ENCODE results near the gene TECR.
"Not testable (repeated sequence)": the region's sequence is repeated elsewhere in the genome, so short reads cannot be mapped to it uniquely, and the experiment has no call there.

TECR gene

GRCh38 chr19:14562660-14563589 is 33.5 kb downstream of the TECR start:
- no peak for DNase-seq

GRCh38 chr19:14563590-14563926 is 34.2 kb downstream of the TECR start:
- no peak for DNase-seq

GRCh38 chr19:14563989-14564651 is 34.7 kb downstream of the TECR start:
- DNase-seq = peak; percentile 77 to 78

- not testable (repeated sequence) for DNase-seq
Measured at GRCh38 chr19:14564652-14565297, 35.4 kb downstream of the TECR start.

- DNase-seq = no peak
Measured at GRCh38 chr19:14565298-14565679, 35.9 kb downstream of the TECR start.

GRCh38 chr19:14565765-14566711 is 36.6 kb downstream of the TECR start:
- DNase-seq = no peak

GRCh38 chr19:14566712-14567077 is 37.3 kb downstream of the TECR start:
- DNase-seq = no peak

- DNase-seq = no peak
Measured at GRCh38 chr19:14567079-14567478, 37.7 kb downstream of the TECR start.

- DNase-seq = no peak
Measured at GRCh38 chr19:14570864-14571527, 41.6 kb downstream of the TECR start.

- peak; percentile 92 to 93 for DNase-seq
Measured at GRCh38 chr19:14571695-14572490, 42.5 kb downstream of the TECR start, which contains the start of gene NDUFB7. Gene NDUFB7, minus strand, starts transcription at chr19:14572066. Its CDS starts 66 bp downstream, at chr19:14572000.

- no peak for DNase-seq
Measured at GRCh38 chr19:14575428-14575980, 46.1 kb downstream of the TECR start.

- no peak for DNase-seq
Measured at GRCh38 chr19:14576363-14576762, 47.0 kb downstream of the TECR start.

GRCh38 chr19:14577264-14577663 is 47.9 kb downstream of the TECR start:
- DNase-seq = no peak

GRCh38 chr19:14577885-14578427 is 48.6 kb downstream of the TECR start:
- DNase-seq = peak in 1 of 2 experiments; percentile 38

- DNase-seq = peak; percentile 70 to 72
Measured at GRCh38 chr19:14580623-14581237, 51.3 kb downstream of the TECR start.

- no peak for DNase-seq
Measured at GRCh38 chr19:14582894-14583340, 53.5 kb downstream of the TECR start, which contains the start of gene CLEC17A. Gene CLEC17A, plus strand, starts transcription at chr19:14583084. Its CDS starts 77 bp downstream, at chr19:14583161.

- not testable (repeated sequence) for DNase-seq
Measured at GRCh38 chr19:14584372-14584771, 55.0 kb downstream of the TECR start.

GRCh38 chr19:14585187-14585586 is 55.8 kb downstream of the TECR start:
- DNase-seq = peak; percentile 56 to 63

GRCh38 chr19:14589433-14589832 is 60.0 kb downstream of the TECR start:
- DNase-seq = not testable (repeated sequence)

GRCh38 chr19:14595558-14595957 is 66.2 kb downstream of the TECR start:
- no peak for DNase-seq

Data from activated T-cell treated with anti-CD3 and anti-CD28 coated beads, Interleukin-2, amount 50 U/mL, for 48 hours (primary cell).